ENCODE results near the gene ZFP92. TPM values are rescaled to one million over a fixed set of nuclear protein-coding genes. Genes with fewer than 3 reads are reported as not detected.

ZFP92 gene
- total RNA-seq, 2 donors from 2014 or later: 2.1 to 3.3 TPM

DNA sequence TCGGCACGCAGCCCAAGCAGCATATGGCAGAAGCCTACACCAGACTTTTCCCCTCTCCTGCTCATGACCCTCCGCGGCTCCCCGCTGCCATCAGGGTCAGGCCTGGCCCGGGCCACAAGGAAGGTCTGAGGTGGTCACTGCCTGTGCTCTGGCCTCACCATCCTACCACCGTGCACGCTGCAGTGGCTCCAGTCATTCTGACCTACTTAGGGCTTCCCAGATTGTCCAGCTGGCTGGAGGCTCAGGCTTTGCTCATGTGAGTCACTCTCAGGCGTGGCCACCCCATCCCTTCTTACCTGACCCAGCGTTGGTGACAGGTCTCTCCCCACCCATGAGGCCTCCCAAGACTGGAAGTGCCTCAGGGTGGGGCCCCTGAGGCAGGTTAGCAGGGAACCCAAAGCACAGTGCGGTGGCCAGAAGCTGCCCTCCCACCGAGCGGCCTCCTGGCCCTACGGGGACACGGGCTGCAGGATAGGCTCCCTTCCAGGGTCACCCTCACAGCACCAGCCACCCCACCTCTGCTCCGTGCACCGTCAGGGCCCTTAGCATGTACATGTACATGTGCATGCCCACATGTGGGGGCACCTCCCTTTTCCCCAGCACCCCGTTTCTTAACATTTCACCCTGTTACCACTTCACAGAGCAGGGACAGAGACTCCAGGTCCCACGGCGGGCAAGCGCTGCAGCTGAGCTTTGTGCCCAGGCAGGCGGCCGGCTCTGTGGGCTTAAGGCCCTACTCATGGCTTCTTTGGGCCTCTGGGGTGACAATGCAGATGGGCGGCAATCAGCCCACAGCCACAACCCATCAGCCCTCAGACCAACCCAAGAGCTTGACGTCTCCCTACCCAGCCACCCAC lies 32.4 kb downstream of the ZFP92 start:
- peaks cover 0 to 8% of the 10 kb centered on the region in 2 donors for H3K27me3 Mint-ChIP-seq
- H3K4me3 Mint-ChIP-seq: no peak overlapping the region
- H3K9me3 Mint-ChIP-seq: no peaks in the 10 kb centered on the region
- ATAC-seq (no peak), DNase-seq (ENCODE audit: low spot score) (no peak)
- H3K4me1 Mint-ChIP-seq (ENCODE audit: low read depth in 2 of 2): no peaks in the 10 kb centered on the region
- no peak overlapping the region for H3K27ac Mint-ChIP-seq
- H3K36me3 Mint-ChIP-seq: no peaks in the 10 kb centered on the region

- Mint-ChIP-seq H3K36me3 (no peaks in the 10 kb centered on the region), H3K4me3 (no peak overlapping the region), H3K9me3 (no peaks in the 10 kb centered on the region), H3K4me1 (ENCODE audit: low read depth in 2 of 2) (no peaks in the 10 kb centered on the region), H3K27me3 (peaks cover 0 to 7% of the 10 kb centered on the region in 2 donors), H3K27ac (no peak overlapping the region)
- ATAC-seq: peak in 1 of 2 donors; percentile 7
- peak; percentile 57 for DNase-seq (ENCODE audit: low spot score)
Measured at GRCh38 chrX:153444333-153445011, 33.2 kb downstream of the ZFP92 start.

GRCh38 chrX:153445106-153445855 lies 34.0 kb downstream of the ZFP92 start:
- H3K27me3 Mint-ChIP-seq: no peaks in the 10 kb centered on the region
- no peaks in the 10 kb centered on the region for H3K4me1 Mint-ChIP-seq (ENCODE audit: low read depth in 2 of 2)
- no peak overlapping the region for H3K27ac Mint-ChIP-seq
- H3K36me3 Mint-ChIP-seq: no peaks in the 10 kb centered on the region
- DNase-seq (ENCODE audit: low spot score): no peak
- ATAC-seq: no peak
- H3K9me3 Mint-ChIP-seq: no peaks in the 10 kb centered on the region
- no peak overlapping the region for H3K4me3 Mint-ChIP-seq

- H3K27me3 Mint-ChIP-seq: no peaks in the 10 kb centered on the region
- H3K27ac Mint-ChIP-seq: no peak within 1 kb of the TSS
- no peaks in the 10 kb centered on the region for H3K4me1 Mint-ChIP-seq (ENCODE audit: low read depth in 2 of 2)
- H3K4me3 Mint-ChIP-seq: no peak within 1 kb of the TSS
- H3K9me3 Mint-ChIP-seq: no peaks in the 10 kb centered on the region
- H3K36me3 Mint-ChIP-seq: no peaks in the 10 kb centered on the region
- ATAC-seq (no peak), DNase-seq (ENCODE audit: low spot score) (no peak)
Measured at GRCh38 chrX:153445856-153446635, 34.8 kb downstream of the ZFP92 start, which contains the start of gene TREX2. Gene TREX2 (minus strand): TSS chrX:153446056. CDS start chrX:153445430, 626 bp downstream.

DNA sequence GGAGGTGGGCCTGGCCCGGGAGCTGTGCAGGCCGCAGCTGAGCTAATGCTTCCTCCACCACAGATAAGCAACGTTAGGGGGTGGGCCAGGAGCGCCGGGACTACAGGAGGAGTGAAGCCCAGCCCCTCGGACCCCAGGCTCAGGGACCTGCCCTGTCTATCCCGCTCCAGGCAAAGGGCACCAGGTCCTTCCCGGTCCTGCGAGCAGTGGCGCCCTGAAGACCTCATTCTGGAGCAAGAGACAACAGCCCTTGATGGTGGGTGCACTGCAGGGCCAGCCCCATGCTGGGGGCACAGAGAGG lies 35.3 kb downstream of the ZFP92 start:
- Mint-ChIP-seq H3K27me3 (no peaks in the 10 kb centered on the region), H3K9me3 (no peaks in the 10 kb centered on the region), H3K4me1 (ENCODE audit: low read depth in 2 of 2) (no peaks in the 10 kb centered on the region), H3K36me3 (no peaks in the 10 kb centered on the region), H3K27ac (no peak overlapping the region), H3K4me3 (no peak overlapping the region)
- ATAC-seq: no peak
- DNase-seq (ENCODE audit: low spot score): no peak

DNA sequence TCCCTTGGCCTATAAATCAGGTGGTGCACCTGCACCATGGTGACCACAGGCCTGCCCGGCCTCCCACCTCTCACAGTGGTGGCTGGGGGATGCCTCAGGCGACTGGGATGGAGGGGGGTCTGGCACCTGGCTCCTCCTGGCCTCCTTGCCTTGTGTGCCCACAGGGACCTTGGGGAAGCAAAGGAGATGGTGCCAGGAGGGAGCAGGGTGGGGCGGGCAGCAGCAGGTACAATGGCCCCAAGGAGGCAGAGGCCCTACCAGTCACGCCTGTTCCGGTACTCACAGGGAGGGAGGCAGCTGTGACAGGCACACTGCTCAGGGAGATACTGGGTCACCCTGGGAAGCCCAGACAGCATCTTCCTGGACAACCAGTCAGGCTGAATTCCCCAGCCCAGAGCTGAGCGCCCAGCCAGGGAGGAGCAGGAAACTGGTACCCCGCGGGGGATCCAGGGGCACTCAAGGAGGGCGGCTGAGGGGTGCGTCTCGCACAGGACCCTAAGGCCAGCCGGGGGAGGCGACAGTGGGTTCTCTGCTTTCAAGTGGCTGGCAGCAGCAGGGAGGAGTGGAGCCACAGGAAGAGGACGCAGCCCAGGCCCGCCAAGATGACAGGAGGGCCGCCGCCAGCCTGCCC lies 35.8 kb downstream of the ZFP92 start:
- Mint-ChIP-seq H3K4me1 (ENCODE audit: low read depth in 2 of 2) (no peaks in the 10 kb centered on the region), H3K27me3 (no peaks in the 10 kb centered on the region), H3K9me3 (no peaks in the 10 kb centered on the region), H3K4me3 (no peak overlapping the region), H3K27ac (no peak overlapping the region), H3K36me3 (no peaks in the 10 kb centered on the region)
- DNase-seq (ENCODE audit: low spot score): peak; percentile 29
- ATAC-seq: no peak

GRCh38 chrX:153447581-153447960 lies 36.3 kb downstream of the ZFP92 start:
- Mint-ChIP-seq H3K4me3 (no peak overlapping the region), H3K9me3 (no peaks in the 10 kb centered on the region), H3K27ac (no peak overlapping the region), H3K27me3 (no peaks in the 10 kb centered on the region), H3K4me1 (ENCODE audit: low read depth in 2 of 2) (no peaks in the 10 kb centered on the region), H3K36me3 (no peaks in the 10 kb centered on the region)
- ATAC-seq (no peak), DNase-seq (ENCODE audit: low spot score) (no peak)

- Mint-ChIP-seq H3K9me3 (no peaks in the 10 kb centered on the region), H3K4me1 (ENCODE audit: low read depth in 2 of 2) (no peaks in the 10 kb centered on the region)
Measured at GRCh38 chrX:153448556-153449367, 37.5 kb downstream of the ZFP92 start.

DNA sequence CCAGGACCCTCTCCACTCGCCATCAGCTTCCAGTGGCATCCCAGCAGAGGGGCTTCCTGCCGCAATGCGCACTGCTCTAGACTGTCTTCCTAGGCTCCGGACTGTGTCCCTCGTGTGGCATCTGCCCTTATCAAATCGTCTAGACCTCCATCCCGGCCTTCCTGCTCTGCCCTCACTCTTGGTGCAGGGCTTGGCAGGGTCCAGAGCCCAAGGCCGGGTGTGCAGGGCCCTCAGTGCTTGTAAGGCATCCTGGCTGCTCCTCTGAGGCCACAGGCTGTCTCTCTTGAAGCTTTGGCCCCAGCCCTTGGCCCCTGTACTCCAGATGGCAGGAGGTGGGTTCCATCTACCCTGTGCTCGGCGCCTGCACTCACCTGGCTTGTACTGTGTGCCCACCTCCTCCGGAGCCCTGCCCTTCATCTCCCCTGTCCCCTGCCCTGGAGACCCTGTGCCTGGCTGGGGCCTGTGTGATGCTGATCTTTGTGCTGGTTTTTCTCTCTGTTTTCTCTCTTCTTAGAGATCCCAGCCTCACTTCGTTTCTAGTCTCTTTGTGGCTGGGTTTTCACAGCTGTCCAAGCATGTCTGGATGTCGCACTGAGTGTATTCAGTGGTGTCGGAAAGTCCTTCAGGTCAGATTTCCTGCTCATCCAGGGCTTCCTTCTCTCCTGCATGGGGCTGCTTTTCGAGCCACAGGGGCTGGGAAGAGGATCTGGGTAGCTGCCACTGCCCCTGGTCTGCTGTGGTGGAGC lies 38.3 kb downstream of the ZFP92 start:
- DNase-seq (ENCODE audit: low spot score) (peak; percentile 22), ATAC-seq (no peak)
- Mint-ChIP-seq H3K4me1 (ENCODE audit: low read depth in 2 of 2) (no peaks in the 10 kb centered on the region), H3K36me3 (no peaks in the 10 kb centered on the region), H3K9me3 (no peaks in the 10 kb centered on the region), H3K4me3 (no peak overlapping the region), H3K27me3 (no peaks in the 10 kb centered on the region), H3K27ac (no peak overlapping the region)

More at GRCh38 chrX:153448556-153449367, 37.5 kb downstream of the ZFP92 start:
- DNase-seq (ENCODE audit: low spot score) (no peak), ATAC-seq (no peak)
- no peak overlapping the region for H3K27ac Mint-ChIP-seq
- H3K4me3 Mint-ChIP-seq: no peak overlapping the region
- no peaks in the 10 kb centered on the region for H3K27me3 Mint-ChIP-seq
- H3K36me3 Mint-ChIP-seq: no peaks in the 10 kb centered on the region

GRCh38 chrX:153450114-153450948 lies 39.1 kb downstream of the ZFP92 start:
- ATAC-seq: no peak
- H3K36me3 Mint-ChIP-seq: no peaks in the 10 kb centered on the region
- H3K4me1 Mint-ChIP-seq (ENCODE audit: low read depth in 2 of 2): no peaks in the 10 kb centered on the region
- peak; percentile 55 for DNase-seq (ENCODE audit: low spot score)
- H3K27ac Mint-ChIP-seq: no peak overlapping the region
- no peaks in the 10 kb centered on the region for H3K9me3 Mint-ChIP-seq
- no peak overlapping the region for H3K4me3 Mint-ChIP-seq
- H3K27me3 Mint-ChIP-seq: no peaks in the 10 kb centered on the region

DNA sequence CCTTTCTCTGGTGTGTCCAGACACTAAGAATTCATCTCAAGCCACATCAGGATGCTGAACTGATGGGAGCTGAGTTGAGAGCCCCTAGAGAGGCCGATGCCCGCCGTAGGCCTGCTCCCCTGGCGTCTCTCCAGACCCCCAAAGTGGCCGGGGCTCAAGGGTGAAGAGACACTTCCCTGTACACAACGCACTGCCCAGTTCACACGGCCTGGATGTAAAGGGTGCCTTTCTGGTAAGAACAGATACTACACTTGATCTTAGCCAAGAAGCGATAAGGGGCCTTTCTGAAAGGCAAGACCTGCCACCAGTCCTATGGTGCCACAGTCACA lies 39.6 kb downstream of the ZFP92 start:
- Mint-ChIP-seq H3K27me3 (no peaks in the 10 kb centered on the region), H3K36me3 (no peaks in the 10 kb centered on the region), H3K4me3 (no peak overlapping the region), H3K9me3 (no peaks in the 10 kb centered on the region), H3K27ac (no peak overlapping the region), H3K4me1 (ENCODE audit: low read depth in 2 of 2) (no peaks in the 10 kb centered on the region)
- DNase-seq (ENCODE audit: low spot score) (no peak), ATAC-seq (no peak)
